CD4-positive, alpha-beta T cell (primary cell): ENCODE results near the gene CERK. TPM values are rescaled to one million over a fixed set of nuclear protein-coding genes. Genes with fewer than 3 reads are reported as not detected.

ENCODE experiments used
- ATAC-seq: fragments of 200-7000 bp; cut with Tn5 transposase; one replicate; pipeline ENCODE4 v1.10.0; 2022; ENCODE audit warnings: mild to moderate bottlenecking; ENCODE audit not compliant: poor library complexity
- CTCF ChIA-PET: fragments of 350-600 bp; sonication (Branson Sonifier 250); formaldehyde crosslinking; loops from one replicate; lab custom pipeline; 2021; ENCODE audit warnings: antibody characterized with exemption, inconsistent platforms; lab: Charles Lee
- POLR2A ChIA-PET: fragments of 350-600 bp; sonication (Branson Sonifier 250); formaldehyde crosslinking; loops from one replicate; lab custom pipeline; 2021; ENCODE audit warnings: antibody characterized with exemption, inconsistent platforms; lab: Charles Lee
- DNase-seq, 14 experiments: peaks; one replicate each; pipeline ENCODE4 v3.0.0-alpha.2; 2013 to 2020; ENCODE audit warnings: mixed read lengths in 2 of 14
- H3K27ac ChIP-seq, 2 donors: one replicate each; pipeline versions ENCODE4 v1.5.1 to v1.7.0; 2013; ENCODE audit warnings: low read length in 2 of 2, low read depth in 1 of 2, mild to moderate bottlenecking in 1 of 2
- H3K27me3 ChIP-seq, 2 experiments: 1 replicate in 1 of 2; 2 replicates in 1 of 2; pipeline versions ENCODE4 v1.6.1 to v1.7.0; 2013; ENCODE audit warnings: low read length in 2 of 2, control low read depth in 1 of 2, mild to moderate bottlenecking in 1 of 2, moderate library complexity in 1 of 2; ENCODE audit not compliant: insufficient read depth in 2 of 2, control insufficient read depth in 1 of 2
- H3K36me3 ChIP-seq: one replicate; pipeline ENCODE4 v1.6.1; 2013; ENCODE audit warnings: low read length, control low read depth; ENCODE audit not compliant: insufficient read depth
- H3K4me1 ChIP-seq: one replicate; pipeline ENCODE4 v1.6.1; 2013; ENCODE audit warnings: low read length, control low read depth; ENCODE audit not compliant: insufficient read depth
- H3K4me3 ChIP-seq: one replicate; pipeline ENCODE4 v1.5.1; 2013; ENCODE audit warnings: mild to moderate bottlenecking, low read length, moderate library complexity
- H3K9me3 ChIP-seq, 2 experiments: 1 replicate in 1 of 2; 2 replicates in 1 of 2; pipeline versions ENCODE4 v1.6.1 to v1.7.0; 2013; ENCODE audit warnings: low read length in 2 of 2, mild to moderate bottlenecking in 2 of 2, control low read depth in 1 of 2, moderate library complexity in 1 of 2; ENCODE audit not compliant: control insufficient read depth in 1 of 2, insufficient read depth in 1 of 2
- H3K27ac Mint-ChIP-seq: one replicate; pipeline ENCODE4 v1.8.0; 2020; ENCODE audit warnings: mixed read lengths
- H3K27me3 Mint-ChIP-seq: one replicate; pipeline ENCODE4 v1.8.0; 2021; ENCODE audit warnings: mixed read lengths
- H3K36me3 Mint-ChIP-seq: one replicate; pipeline ENCODE4 v1.8.0; 2021; ENCODE audit warnings: low read depth, mixed read lengths
- H3K4me1 Mint-ChIP-seq: one replicate; pipeline ENCODE4 v1.8.0; 2021; ENCODE audit warnings: low read depth, mixed read lengths
- H3K4me3 Mint-ChIP-seq: one replicate; pipeline ENCODE4 v1.8.0; 2020; ENCODE audit warnings: mild to moderate bottlenecking, mixed read lengths
- H3K9me3 Mint-ChIP-seq: one replicate; pipeline ENCODE4 v1.8.0; 2020; ENCODE audit warnings: mixed read lengths
- intact Hi-C, 2 experiments: fragments of 100-400 bp; cut with DNase I in 1 of 2; cut with micrococcal nuclease in 1 of 2; formaldehyde crosslinking; loops; one replicate each; pipeline versions ENCODE4 v1.15.1 to v1.9.0; 2023 to 2025; cut with DNase I, micrococcal nuclease
- total RNA-seq, 174 experiments: library from RNA in 2 of 174; stranded (reverse) in 2 of 174; gene quantifications; one replicate each; pipeline ENCODE4 v1.2.3 and lab custom pipeline; 2021 to 2026
- TF ChIP-seq, protein P1 (sequence below): fragments of 200-600 bp; IDR thresholded peaks from one replicate; pipeline ENCODE4 v1.8.0; 2022; ENCODE audit warnings: antibody characterized with exemption, mild to moderate bottlenecking

CERK gene
- total RNA-seq, 2 experiments from 2014 or later: 84.6 to 88.5 TPM

DNA sequence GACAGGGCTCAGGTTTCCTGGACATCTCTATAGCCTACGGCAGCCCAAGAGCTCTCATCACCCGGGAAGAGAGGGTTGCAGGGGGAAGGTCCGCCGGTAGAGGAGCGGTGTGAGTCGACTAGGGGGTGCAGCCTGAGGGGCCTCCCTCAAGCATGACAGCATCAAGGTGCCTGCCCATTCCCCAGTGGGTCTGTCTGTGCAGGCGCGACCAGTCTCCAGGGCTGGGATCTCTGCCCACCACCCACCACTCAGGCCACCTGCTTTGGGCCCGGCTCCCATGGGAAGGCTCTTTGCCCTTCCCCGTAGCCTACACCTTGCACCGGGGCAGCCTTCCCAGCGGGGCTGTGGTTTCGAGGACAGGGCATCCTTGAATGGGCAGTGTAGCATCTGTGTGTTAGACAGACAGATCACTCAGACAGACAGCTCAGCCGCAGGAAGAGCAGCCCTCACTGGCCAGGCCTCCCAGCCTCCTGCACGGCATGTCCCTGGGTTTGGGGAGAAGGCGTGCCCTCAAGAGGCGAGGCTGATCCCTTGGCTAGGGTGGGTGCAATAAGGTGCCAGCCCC lies 29.2 kb downstream of the CERK start:
- DNase-seq (no peak), ATAC-seq (no peak)
- intact Hi-C loops: no loop called here
- Mint-ChIP-seq H3K27ac (no peak overlapping the region), H3K4me3 (no peak overlapping the region), H3K4me1 (peaks cover 4% of the 10 kb centered on the region), H3K36me3 (peaks cover 90% of the 10 kb centered on the region), H3K9me3 (no peaks in the 10 kb centered on the region), H3K27me3 (no peaks in the 10 kb centered on the region)
- Histone ChIP-seq H3K27ac (no peak overlapping the region), H3K27me3 (no peaks in the 10 kb centered on the region), H3K4me1 (no peaks in the 10 kb centered on the region), H3K9me3 (no peaks in the 10 kb centered on the region), H3K36me3 (peaks cover 88% of the 10 kb centered on the region), H3K4me3 (no peak overlapping the region)
- ChIA-PET CTCF (no interaction called here), POLR2A (no interaction called here)
- TF ChIP-seq, protein P1, sequence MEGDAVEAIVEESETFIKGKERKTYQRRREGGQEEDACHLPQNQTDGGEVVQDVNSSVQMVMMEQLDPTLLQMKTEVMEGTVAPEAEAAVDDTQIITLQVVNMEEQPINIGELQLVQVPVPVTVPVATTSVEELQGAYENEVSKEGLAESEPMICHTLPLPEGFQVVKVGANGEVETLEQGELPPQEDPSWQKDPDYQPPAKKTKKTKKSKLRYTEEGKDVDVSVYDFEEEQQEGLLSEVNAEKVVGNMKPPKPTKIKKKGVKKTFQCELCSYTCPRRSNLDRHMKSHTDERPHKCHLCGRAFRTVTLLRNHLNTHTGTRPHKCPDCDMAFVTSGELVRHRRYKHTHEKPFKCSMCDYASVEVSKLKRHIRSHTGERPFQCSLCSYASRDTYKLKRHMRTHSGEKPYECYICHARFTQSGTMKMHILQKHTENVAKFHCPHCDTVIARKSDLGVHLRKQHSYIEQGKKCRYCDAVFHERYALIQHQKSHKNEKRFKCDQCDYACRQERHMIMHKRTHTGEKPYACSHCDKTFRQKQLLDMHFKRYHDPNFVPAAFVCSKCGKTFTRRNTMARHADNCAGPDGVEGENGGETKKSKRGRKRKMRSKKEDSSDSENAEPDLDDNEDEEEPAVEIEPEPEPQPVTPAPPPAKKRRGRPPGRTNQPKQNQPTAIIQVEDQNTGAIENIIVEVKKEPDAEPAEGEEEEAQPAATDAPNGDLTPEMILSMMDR: no peak

DNA sequence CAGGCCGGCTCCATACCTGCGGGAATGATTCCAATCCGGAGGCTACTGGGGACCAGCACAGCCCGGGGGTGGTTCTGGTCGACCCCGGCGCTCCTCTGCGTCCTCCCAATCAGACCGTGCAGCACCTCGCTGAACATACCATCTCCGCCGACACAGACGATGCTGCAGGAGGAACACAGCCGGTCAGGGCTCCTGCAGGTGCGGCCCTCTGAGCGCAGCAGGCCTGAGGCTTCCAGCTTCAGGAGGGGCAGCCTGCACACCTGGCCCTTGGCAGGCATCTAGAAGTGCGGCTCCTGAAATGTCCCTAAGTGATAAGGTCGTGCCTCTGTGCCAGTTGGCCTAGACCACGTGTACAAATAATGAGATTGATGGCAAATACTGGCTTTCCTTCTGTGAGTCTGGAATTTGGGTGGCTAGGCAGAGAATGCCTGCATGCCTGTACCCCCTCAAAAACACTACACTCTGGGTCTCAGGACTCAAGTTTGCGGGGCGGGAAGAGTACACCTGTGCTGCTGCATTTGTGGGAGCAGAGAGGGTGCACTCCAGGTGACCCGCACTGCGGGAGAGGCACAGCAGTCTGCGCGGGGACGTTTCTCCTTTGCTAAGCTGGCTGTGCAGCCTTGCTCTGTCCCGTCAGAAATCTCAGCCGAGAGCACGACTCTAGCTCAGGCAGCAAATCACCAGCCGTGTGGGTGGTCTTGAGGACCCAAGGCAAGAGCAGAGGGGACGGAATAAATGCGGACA lies 30.1 kb downstream of the CERK start:
- no peaks in the 10 kb centered on the region for H3K4me1 Mint-ChIP-seq
- CTCF ChIA-PET: no interaction called here

DNA sequence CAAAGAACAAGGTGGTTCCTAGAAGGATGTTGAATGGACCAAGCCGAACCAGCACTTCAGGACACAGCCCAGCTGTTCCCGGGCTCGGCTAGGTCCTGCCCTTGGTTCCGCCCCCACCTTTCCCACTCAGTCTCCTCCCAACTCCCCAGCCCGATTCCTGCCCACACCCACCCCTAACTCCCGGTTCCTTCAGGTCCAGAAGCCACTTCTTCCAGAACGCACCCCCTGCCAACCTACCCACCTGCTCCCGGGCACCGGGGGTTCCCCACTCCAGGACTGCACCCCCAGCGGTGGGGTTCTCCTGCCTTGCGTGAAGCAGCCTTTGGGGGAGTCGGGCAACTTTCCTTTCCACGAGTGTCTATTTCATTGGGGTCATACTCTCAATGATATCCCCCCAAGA lies 30.7 kb downstream of the CERK start:
- no peaks in the 10 kb centered on the region for H3K27me3 ChIP-seq

More for the DNA sequence above, 30.1 kb downstream of the CERK start:
- TF ChIP-seq, protein P1: no peak
- DNase-seq (no peak), ATAC-seq (no peak)
- H3K9me3 Mint-ChIP-seq: no peaks in the 10 kb centered on the region
- peaks cover 90% of the 10 kb centered on the region for H3K36me3 ChIP-seq
- H3K27ac ChIP-seq: no peak overlapping the region
- no peaks in the 10 kb centered on the region for H3K4me1 ChIP-seq
- intact Hi-C loops: no loop called here
- peaks cover 93% of the 10 kb centered on the region for H3K36me3 Mint-ChIP-seq
- no peak overlapping the region for H3K27ac Mint-ChIP-seq
- no peak overlapping the region for H3K4me3 ChIP-seq
- no peaks in the 10 kb centered on the region for H3K27me3 ChIP-seq
- no peaks in the 10 kb centered on the region for H3K27me3 Mint-ChIP-seq
- POLR2A ChIA-PET: no interaction called here
- H3K9me3 ChIP-seq: no peaks in the 10 kb centered on the region
- no peak overlapping the region for H3K4me3 Mint-ChIP-seq

More for the DNA sequence above, 30.7 kb downstream of the CERK start:
- Mint-ChIP-seq H3K27me3 (no peaks in the 10 kb centered on the region), H3K27ac (no peak overlapping the region), H3K9me3 (no peaks in the 10 kb centered on the region), H3K4me1 (no peaks in the 10 kb centered on the region), H3K36me3 (peaks cover 97% of the 10 kb centered on the region), H3K4me3 (no peak overlapping the region)
- no peaks in the 10 kb centered on the region for H3K9me3 ChIP-seq
- DNase-seq (no peak), ATAC-seq (no peak)
- TF ChIP-seq, protein P1: no peak
- H3K36me3 ChIP-seq: peaks cover 94% of the 10 kb centered on the region
- ChIA-PET CTCF (no interaction called here), POLR2A (no interaction called here)
- H3K27ac ChIP-seq: no peak overlapping the region
- H3K4me1 ChIP-seq: no peaks in the 10 kb centered on the region
- intact Hi-C loops: no loop called here
- no peak overlapping the region for H3K4me3 ChIP-seq
